ENCODE results near the gene TBC1D16. TPM values are rescaled to one million over a fixed set of nuclear protein-coding genes. Genes with fewer than 3 reads are reported as not detected.

Gene TBC1D16
- total RNA-seq, 4 donors from 2014 or later: 9.1 to 28.0 (median 22.3) TPM

GRCh38 chr17:80035937-80036714 is 454 bp upstream of the TBC1D16 start, which contains the start of gene CCDC40:
TSS of gene CCDC40 (plus strand) at chr17:80036642. CDS start at chr17:80036663, 21 bp downstream.
- no peak for TF ChIP-seq CTCF (IDR thresholded peaks at IDR 0.05)
- no peak for TF ChIP-seq POLR2A (IDR thresholded peaks at IDR 0.05)

GRCh38 chr17:80034791-80035686 is 633 bp downstream of the TBC1D16 start:
- H3K4me3 ChIP-seq (ENCODE audit: low read depth, poor library complexity, severe bottlenecking): peak overlapping the region; percentile 49
- intact Hi-C loops (cut with DNase I; ENCODE audit: low total_unique reads): no loop called here
- no peak for DNase-seq (ENCODE audit: low spot score in 2 of 2)
- no peak for TF ChIP-seq CTCF (IDR thresholded peaks at IDR 0.05)
- TF ChIP-seq POLR2A (IDR thresholded peaks at IDR 0.05): no peak
- 2% methylated on average over 31 to 51 of the region's 55 CpGs for WGBS, 2 donors

More at GRCh38 chr17:80035937-80036714, 454 bp upstream of the TBC1D16 start, which contains the start of gene CCDC40:
- peak; percentile 71 to 96 for DNase-seq (ENCODE audit: low spot score in 2 of 2)
- intact Hi-C loops (cut with DNase I; ENCODE audit: low total_unique reads): no loop called here
- H3K4me3 ChIP-seq (ENCODE audit: low read depth, poor library complexity, severe bottlenecking): peak within 1 kb of the TSS; percentile 69
- 0 to 1% methylated on average over 15 to 49 of the region's 89 CpGs for WGBS, 2 donors

GRCh38 chr17:80033840-80034239 is 1.8 kb downstream of the TBC1D16 start:
- H3K4me3 ChIP-seq (ENCODE audit: low read depth, poor library complexity, severe bottlenecking): no peak overlapping the region
- TF ChIP-seq CTCF (IDR thresholded peaks at IDR 0.05): no peak

GRCh38 chr17:80032614-80033171 is 3.0 kb downstream of the TBC1D16 start:
- H3K4me3 ChIP-seq (ENCODE audit: low read depth, poor library complexity, severe bottlenecking): no peak overlapping the region
- 96 to 97% methylated on average over 9 of the region's 9 CpGs for WGBS, 2 donors
- no peak for TF ChIP-seq CTCF (IDR thresholded peaks at IDR 0.05)
- no peak for TF ChIP-seq POLR2A (IDR thresholded peaks at IDR 0.05)
- intact Hi-C loops (cut with DNase I; ENCODE audit: low total_unique reads): no loop called here
- no peak for DNase-seq (ENCODE audit: low spot score in 2 of 2)

More at GRCh38 chr17:80033840-80034239, 1.8 kb downstream of the TBC1D16 start:
- DNase-seq (ENCODE audit: low spot score in 2 of 2): no peak
- WGBS, 2 donors: 95 to 96% methylated on average over 4 of the region's 4 CpGs
- intact Hi-C loops (cut with DNase I; ENCODE audit: low total_unique reads): no loop called here

- intact Hi-C loops (cut with DNase I; ENCODE audit: low total_unique reads): no loop called here
- 85 to 87% methylated on average over 12 of the region's 12 CpGs for WGBS, 2 donors
- TF ChIP-seq CTCF (IDR thresholded peaks at IDR 0.05) (no peak), POLR2A (IDR thresholded peaks at IDR 0.05) (no peak)
- H3K4me3 ChIP-seq (ENCODE audit: low read depth, poor library complexity, severe bottlenecking): no peak overlapping the region
- DNase-seq (ENCODE audit: low spot score in 2 of 2): no peak
Measured at GRCh38 chr17:80031691-80032430, 3.8 kb downstream of the TBC1D16 start.

All from lower leg skin (tissue), 4 donors.